GM18907 (cell line): Measurements from ENCODE around the gene AHRR.

Source experiments
- ATAC-seq: cut with Tn5 transposase; IDR thresholded peaks from one replicate; pipeline ENCODE4 v1.9.1; 2021; ENCODE audit warnings: mild to moderate bottlenecking, moderate library complexity; ENCODE audit not compliant: unreplicated experiment

The AHRR gene

GRCh38 chr5:344668-345067 lies 23.2 kb downstream of the AHRR start:
- ATAC-seq: no peak

GRCh38 chr5:345404-346195 lies 24.1 kb downstream of the AHRR start:
- no peak for ATAC-seq

DNA sequence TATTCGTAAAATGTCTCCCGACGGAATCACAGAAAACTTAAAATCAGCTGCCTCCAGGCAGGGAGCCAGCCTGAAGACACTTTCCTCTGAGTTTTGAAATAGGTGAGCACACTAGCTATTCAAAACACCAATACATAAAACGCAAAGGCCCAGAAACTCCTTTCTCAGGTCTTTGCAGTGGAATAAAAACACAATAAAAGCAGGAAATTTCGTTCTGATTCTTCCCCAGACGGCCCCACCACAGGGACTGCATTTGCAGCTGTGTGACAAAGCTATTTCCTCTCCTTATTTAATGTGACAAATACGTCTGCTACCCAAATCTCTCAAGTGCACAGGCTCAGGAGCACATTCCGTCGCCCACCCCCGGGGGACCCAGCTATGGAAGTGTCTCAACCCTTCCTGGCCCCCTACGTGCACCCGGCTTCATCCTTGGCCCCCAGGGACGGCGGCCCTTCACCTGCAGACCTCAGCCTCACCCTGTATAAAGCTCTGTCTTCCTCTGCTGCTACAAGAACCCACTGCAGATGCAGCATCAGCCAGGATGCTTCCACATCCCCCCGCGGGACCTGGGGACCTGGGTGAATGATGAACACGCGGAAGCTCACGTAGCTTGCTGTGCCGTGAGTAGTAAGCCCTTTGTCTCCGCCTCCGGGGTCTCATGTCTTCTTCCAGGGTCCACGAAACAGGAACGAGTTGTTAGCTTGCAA lies 24.9 kb downstream of the AHRR start:
- no peak for ATAC-seq

DNA sequence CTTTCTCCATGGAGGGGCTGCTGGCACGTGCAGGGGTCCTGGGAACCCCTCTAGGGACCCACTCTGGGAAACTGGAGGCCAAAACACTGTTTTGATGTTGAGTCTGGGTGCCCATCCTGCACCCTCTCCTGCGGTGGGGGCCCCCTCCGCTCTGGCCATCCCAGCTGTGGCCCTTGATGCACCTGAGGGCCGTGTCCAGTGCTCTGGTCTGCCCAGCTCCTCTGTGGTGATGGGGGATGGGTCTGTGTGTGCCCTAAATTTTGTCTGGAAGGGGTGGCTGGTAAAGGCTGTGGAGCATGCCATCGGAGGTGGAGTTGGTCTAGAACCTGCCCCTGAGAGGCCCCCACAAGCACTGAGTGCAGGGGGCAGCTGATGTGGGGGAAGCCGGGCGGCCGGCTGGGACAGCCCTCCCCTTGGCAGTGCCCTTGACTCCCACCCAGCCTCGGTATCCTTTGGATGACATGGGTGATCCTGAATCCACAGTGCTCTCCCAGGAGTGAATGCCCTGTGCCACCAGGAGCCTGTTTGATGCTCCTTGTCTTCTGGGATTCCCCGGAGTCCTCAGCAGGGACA lies 26.3 kb downstream of the AHRR start:
- no peak for ATAC-seq

DNA sequence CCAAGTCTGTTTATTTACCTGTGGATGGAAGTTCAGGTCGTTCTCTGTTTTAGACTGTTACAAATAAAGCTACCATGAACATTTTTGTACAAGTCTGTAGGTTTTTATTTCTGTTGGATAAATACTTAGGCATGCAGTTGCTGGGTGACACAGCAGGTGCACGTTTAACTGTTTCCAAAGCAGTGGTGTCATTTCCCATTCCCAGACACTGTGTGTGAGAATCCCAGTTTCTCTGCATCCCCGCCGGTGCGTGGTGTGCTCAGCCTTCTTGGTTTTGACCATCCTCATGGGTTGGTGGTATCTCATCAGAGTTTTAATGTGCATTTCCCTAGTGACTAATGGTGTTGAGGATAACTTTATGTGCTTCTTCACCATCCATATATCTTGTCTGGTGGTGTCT lies 27.2 kb downstream of the AHRR start:
- no peak for ATAC-seq

DNA sequence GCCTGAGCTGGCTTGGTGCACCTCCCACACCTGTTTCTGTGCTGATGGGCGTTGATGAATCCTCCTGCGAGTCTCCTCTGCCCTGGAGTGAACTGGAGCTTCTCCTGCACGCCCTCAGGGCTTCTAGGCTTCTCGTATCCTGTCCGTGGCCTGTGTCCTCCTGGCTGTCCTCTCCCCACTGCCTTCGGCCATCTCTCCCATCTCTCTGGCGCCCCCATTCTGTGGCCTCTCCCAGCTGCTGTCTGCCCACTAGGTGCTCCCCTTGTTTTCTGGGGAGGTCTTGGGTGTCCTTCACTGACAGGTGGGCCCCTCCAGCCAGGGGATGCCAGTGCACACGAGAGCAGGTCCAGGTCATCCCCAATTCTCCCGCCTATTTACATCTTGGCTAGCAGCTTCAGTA lies 28.8 kb downstream of the AHRR start:
- ATAC-seq: no peak

DNA sequence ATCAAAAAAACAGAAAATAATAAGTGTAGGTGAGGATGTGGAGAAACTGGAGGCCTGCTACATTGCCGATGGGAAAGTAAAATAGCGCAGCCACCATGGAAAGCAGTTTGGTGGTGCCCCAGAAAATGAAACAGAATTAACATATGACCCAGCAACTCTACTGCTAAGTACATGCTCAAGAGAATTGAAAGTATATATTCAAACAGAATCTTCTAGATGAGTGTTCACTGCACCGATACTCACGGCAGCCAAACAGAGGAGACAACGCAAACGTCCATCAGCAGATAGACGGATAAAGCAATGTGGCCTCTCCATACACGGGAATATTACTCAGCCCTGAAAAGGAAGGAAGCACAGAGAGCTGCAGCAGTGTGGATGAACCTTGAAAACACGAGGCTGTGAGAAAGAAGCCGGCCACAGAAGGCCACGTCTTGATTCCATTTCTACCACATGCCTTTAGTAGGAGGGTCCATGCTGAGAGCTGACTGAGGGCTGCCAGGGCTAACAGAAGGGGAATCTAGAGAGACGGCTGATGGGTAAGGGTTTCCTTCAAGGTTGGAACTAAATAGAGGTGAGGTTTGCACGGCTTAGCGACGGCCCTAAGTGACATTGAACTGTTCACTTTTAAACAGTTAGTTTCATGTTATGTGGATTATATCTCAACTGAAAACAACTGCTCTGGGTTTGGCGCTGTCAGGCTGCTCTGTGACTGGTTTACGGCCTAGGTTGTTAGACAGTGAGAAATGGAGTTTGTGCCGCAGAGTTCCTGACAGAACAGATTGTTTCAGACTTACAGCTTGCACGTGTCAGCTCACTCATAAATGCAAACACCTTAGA lies 29.8 kb downstream of the AHRR start:
- ATAC-seq: no peak

GRCh38 chr5:351921-352245 lies 30.4 kb downstream of the AHRR start:
- ATAC-seq: no peak

- ATAC-seq: no peak
These were observed 31.4 kb downstream of the AHRR start for GRCh38 chr5:352639-353611.

GRCh38 chr5:353612-354580 lies 32.4 kb downstream of the AHRR start:
- ATAC-seq: no peak

DNA sequence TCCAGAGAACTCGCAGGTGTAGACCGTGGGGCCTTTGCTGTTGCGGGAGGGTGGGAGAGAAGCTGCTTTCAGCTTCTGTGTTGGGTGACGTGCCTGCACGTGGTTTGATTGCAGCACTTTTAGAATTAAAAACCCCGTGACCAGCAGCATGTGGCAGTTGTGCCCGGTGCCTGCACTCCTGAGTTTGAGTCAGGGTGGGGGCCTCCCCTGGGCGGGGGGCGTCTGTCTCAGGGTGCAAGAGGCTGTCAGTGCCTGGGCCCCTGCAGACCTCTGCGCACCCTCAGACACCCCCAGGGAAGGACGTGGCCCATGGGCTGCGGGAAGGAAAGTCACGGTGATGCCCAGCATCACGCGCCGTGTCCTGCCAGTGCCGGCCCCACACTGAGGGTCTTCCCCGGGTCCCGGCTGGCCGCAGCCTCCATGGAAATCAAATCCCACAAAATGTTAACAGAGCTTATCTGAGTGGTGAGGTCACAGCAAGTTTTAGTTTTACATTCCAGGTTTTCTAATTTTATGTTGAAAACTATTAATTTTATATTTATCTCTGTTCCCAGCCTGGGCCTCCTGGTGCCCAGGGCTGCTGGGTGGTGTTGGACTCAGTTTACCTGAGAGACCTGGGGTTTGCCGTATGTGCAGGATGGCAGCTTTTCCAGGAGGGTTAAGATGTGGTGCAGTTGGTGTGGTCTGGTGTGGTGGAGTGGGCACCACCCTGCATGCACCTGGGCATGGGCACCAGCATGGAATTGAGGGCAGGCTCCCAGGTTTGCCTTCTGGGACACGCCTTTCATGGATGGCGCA lies 33.3 kb downstream of the AHRR start:
- no peak for ATAC-seq

- ATAC-seq: no peak
These were observed 33.9 kb downstream of the AHRR start for GRCh38 chr5:355379-355935.

- no peak for ATAC-seq
These were observed 34.4 kb downstream of the AHRR start for GRCh38 chr5:355958-356357.

GRCh38 chr5:359301-359897 lies 37.9 kb downstream of the AHRR start:
- ATAC-seq: no peak

DNA sequence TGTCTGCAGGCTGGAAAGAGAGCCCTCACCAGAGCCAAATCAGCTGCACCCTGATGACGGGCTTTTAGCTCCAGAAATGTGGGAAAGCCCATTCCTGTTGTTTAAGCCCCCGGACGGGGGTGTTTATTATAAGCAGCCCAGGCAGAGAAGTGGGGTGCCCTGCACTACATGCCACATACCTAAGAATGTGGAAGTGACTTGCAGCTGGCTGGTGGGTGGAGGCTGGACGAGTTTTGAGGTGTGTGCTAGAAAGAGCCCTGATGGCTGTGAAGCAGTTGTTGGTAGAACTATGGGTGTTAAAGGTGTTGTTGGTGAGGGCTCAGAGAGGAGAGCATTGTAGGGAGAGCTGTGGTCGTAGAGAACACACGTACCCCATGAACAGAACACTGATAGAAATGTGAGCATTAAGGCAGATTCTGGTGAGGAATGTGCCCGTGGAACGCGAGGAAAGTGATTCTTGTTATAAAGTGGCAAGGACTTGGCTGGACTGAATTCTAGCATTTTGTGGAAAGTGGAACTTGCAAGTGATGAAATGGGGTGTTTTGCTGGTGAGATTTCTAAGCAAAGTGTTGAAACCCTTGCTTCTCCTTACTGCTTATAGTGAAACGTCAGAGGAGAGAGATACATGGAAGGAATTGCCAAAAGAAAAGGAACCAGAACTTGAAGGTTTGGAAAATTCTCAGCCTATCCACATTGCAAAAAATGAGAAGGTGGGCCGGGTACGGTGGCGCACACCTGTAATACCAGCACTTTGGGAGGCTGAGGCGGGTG lies 38.9 kb downstream of the AHRR start:
- no peak for ATAC-seq

DNA sequence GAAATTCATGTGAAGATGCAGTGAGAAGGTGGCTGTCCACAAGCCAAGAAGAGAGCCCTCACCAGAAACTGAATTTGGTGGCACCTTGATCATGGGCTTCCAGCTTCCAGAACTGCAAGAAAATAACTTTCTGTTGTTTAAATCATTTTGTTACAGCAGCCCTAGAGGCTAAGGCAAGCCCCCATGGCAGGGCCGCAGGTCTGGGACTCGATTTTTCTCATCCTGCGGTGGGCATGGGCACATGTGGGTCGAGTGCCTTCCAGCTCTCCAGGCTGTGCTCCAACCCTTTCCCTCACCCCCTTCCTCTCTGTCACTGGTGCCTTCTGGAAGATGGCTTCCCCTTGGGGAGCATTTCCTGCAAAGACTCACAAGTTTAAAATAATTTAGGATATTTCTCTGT lies 40.7 kb downstream of the AHRR start:
- ATAC-seq: no peak
